ENCODE measurements around the gene GFOD2.

GFOD2 gene

DNA sequence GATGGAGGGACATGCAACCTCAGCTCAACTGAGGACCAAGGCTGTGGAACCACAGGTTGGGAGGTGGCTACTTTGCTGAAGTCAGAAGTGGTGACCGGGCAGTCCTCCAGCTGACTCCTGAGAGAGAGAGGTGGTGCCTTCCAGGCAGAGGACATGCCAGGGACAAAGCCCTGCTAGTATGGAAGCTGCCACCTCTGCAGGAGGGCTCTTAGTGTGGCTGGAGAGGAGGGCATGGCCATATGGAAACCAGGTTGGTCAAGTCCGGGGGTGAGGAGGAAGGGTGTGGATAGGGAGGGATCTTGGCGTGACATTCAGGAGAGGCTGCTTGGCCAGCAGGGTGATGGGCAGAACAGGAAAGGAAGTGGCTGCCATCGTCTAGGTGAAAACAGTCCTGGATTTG, 46.8 kb downstream of the GFOD2 start:
- H3K27ac ChIP-seq: no peak overlapping the region
- peaks cover 0 to 45% (median 11%) of the 10 kb centered on the region in 4 donors for H3K4me1 ChIP-seq
- H3K36me3 ChIP-seq: peaks cover 0 to 14% (median 6%) of the 10 kb centered on the region in 3 donors
- H3K9me3 ChIP-seq: no peaks in the 10 kb centered on the region
- no peaks in the 10 kb centered on the region for H3K27me3 ChIP-seq
- H3K4me3 ChIP-seq: no peak overlapping the region
- DNase-seq: peak in 1 of 2 donors; percentile 47
- intact Hi-C loops (cut with DNase I; ENCODE audit: low total_unique reads): loop anchor here (5.0 to 10.0 kb wide), 2 partner anchors 50 to 252 kb away; no protein-coding TSS in a partner anchor
- TF ChIP-seq, protein P1, sequence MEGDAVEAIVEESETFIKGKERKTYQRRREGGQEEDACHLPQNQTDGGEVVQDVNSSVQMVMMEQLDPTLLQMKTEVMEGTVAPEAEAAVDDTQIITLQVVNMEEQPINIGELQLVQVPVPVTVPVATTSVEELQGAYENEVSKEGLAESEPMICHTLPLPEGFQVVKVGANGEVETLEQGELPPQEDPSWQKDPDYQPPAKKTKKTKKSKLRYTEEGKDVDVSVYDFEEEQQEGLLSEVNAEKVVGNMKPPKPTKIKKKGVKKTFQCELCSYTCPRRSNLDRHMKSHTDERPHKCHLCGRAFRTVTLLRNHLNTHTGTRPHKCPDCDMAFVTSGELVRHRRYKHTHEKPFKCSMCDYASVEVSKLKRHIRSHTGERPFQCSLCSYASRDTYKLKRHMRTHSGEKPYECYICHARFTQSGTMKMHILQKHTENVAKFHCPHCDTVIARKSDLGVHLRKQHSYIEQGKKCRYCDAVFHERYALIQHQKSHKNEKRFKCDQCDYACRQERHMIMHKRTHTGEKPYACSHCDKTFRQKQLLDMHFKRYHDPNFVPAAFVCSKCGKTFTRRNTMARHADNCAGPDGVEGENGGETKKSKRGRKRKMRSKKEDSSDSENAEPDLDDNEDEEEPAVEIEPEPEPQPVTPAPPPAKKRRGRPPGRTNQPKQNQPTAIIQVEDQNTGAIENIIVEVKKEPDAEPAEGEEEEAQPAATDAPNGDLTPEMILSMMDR (IDR thresholded peaks at IDR 0.05): no peak

DNA sequence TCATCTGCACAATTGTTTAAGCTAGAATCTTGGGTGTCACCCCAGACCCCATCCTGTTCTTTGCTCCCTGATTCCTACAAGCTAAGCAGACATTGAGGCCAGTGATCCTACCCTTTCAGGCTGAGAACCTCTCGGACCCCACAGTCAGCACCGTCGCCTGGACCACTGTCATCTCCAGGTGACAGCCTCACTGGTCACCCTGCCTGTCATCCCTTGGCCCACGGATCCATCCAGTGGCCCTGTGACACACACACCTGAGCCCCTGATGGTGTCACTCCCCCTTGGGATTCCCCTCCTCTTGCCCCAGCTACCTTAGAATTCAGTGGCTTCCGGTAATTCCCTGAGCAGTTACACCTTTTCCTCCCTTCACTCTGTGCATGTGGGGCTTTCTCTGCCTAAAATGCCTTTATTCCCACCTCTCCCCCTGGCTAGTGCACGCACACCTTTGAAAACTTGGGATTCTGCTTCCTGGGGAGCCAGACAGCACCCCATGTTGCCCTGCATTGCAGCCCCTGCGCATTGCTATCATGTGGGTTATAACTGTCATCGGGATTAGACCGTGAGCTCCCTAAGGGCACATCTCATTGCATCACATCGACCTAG, 49.5 kb downstream of the GFOD2 start:
- H3K9me3 ChIP-seq: no peaks in the 10 kb centered on the region
- peaks cover 0 to 6% (median 0%) of the 10 kb centered on the region in 3 donors for H3K36me3 ChIP-seq
- DNase-seq: no peak
- H3K27me3 ChIP-seq: no peaks in the 10 kb centered on the region
- no peak overlapping the region for H3K27ac ChIP-seq
- H3K4me1 ChIP-seq: peaks cover 0 to 48% (median 27%) of the 10 kb centered on the region in 4 donors
- no peak overlapping the region for H3K4me3 ChIP-seq
- TF ChIP-seq, protein P1 (IDR thresholded peaks at IDR 0.05): no peak
- intact Hi-C loops (cut with DNase I; ENCODE audit: low total_unique reads): loop anchor here (2.0 to 10.0 kb wide), 5 partner anchors 53 to 255 kb away; partner anchors contain the start of genes RANBP10 and TSNAXIP1

DNA sequence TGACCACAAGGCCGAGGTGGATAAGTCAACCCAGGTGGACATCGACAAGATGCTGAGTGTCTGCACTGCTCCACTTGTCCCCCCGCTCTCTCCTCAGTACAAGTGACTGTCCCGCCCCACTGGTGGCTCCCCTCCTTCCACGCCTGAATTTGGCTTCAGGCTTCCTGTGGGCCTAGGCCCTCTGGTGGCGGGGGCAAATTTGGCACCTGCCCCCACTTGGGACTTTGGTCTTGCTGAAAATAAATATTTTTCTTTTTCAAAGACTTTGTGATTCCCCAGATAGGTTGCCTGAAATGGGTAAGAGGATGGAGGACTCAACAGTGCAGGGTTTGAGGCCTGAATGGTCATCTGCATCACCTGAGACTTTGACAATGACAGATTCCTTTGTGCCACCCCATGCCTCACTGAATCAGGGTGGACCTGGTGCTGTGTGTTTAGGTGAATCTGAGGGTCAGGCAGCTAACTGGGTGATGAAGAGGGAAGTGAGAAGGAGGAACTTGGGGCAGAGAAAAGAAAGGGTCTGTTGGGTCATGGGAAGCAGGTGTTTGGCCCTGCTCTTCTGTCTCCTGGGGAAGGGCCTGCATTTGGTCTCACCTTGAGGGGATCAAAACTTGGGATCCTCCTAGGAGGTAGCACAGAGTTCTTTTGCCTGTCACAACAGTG, 50.5 kb downstream of the GFOD2 start:
- DNase-seq: no peak
- TF ChIP-seq, protein P1 (IDR thresholded peaks at IDR 0.05): no peak
- Histone ChIP-seq H3K4me1 (peaks cover 0 to 38% (median 23%) of the 10 kb centered on the region in 4 donors), H3K9me3 (no peaks in the 10 kb centered on the region), H3K4me3 (no peak overlapping the region), H3K27me3 (no peaks in the 10 kb centered on the region), H3K36me3 (peaks cover 0 to 10% (median 0%) of the 10 kb centered on the region in 3 donors), H3K27ac (peak overlapping the region in 1 of 2 donors; percentile 95)
- intact Hi-C loops (cut with DNase I; ENCODE audit: low total_unique reads): loop anchor here (2.0 to 5.0 kb wide), 3 partner anchors 121 to 148 kb away; partner anchors contain the start of genes RANBP10 and TSNAXIP1

DNA sequence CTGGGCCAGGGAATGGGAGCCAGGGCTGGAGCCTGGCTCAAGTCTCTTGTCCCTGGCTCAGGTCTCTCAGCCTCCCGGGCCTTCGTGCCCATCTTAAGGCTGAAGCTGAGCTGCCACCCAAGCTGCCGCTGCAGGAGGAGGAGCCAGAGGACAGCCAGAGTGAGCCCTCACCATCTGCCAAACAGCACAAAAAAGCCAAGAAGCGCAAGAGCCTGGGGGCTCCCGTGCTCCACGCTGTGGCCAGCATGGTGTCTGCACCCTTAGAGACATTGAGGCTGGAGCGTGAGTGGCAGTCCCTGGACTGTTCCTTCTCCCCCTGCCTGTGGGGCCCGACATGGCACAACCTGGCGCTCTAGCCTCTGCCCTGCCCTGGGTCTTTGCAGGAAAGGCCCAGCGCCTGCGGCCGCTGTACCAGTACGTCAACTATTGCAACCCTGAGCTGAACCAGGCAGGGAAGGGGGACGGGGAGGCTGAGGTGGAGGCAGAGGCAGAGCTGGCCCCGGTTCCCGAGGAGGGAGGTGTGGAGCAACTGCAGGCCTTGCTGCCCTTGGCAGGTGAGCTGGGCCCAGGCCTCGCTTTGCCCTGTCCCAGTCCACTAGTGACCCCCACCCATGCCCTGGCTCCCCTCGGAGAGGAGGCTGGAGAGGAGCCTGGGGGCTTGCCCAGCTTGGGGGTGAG, 51.2 kb downstream of the GFOD2 start:
- Histone ChIP-seq H3K27ac (peak overlapping the region; percentile 90 to 95), H3K36me3 (peaks cover 0 to 17% (median 3%) of the 10 kb centered on the region in 3 donors), H3K4me3 (peak overlapping the region; percentile 71 to 82), H3K9me3 (no peaks in the 10 kb centered on the region), H3K27me3 (no peaks in the 10 kb centered on the region), H3K4me1 (peaks cover 0 to 31% (median 23%) of the 10 kb centered on the region in 4 donors)
- intact Hi-C loops (cut with DNase I; ENCODE audit: low total_unique reads): loop anchor here (1.0 to 5.0 kb wide), 4 partner anchors 105 to 147 kb away; partner anchors contain the start of genes RANBP10 and TSNAXIP1
- DNase-seq: peak; percentile 88 to 95
- TF ChIP-seq, protein P1 (IDR thresholded peaks at IDR 0.05): peak; percentile 93 to 99

DNA sequence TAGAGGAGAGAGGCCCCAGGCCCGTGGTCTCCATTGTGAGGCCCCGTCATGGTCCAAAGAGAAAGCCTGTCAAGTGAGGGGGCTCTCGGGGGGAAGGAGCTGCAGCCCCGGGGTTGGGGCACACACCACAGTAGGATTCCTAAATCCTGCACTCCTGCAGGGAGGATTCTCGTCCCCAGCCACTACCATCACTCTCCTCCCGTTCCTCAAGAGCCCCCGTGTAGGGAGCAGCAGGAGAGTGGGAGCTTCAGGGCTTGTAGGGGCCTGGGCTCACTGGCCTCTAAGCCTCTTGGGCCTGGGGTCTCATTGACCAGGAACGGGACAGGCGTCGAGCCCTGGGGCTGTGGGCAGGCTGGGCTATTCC, 51.7 kb downstream of the GFOD2 start:
- intact Hi-C loops (cut with DNase I; ENCODE audit: low total_unique reads): loop anchor here (1.0 to 5.0 kb wide), 3 partner anchors 104 to 140 kb away; partner anchors contain the start of genes RANBP10 and TSNAXIP1
- Histone ChIP-seq H3K4me3 (peak overlapping the region; percentile 71 to 82), H3K36me3 (peaks cover 0 to 22% (median 6%) of the 10 kb centered on the region in 3 donors), H3K9me3 (no peaks in the 10 kb centered on the region), H3K27me3 (no peaks in the 10 kb centered on the region), H3K4me1 (peaks cover 0 to 29% (median 23%) of the 10 kb centered on the region in 4 donors), H3K27ac (peak overlapping the region; percentile 90 to 95)
- TF ChIP-seq, protein P1 (IDR thresholded peaks at IDR 0.05): no peak
- no peak for DNase-seq
